Measurements from ENCODE around the gene FAF2. TPM values are rescaled to one million over a fixed set of nuclear protein-coding genes. Genes with fewer than 3 reads are reported as not detected.

The FAF2 gene
- total and polyA plus RNA-seq, 2 donors (not counting 3 experiments of a cell fraction or from before 2014, with no cell fraction given), result 27.9 to 43.5 TPM

DNA sequence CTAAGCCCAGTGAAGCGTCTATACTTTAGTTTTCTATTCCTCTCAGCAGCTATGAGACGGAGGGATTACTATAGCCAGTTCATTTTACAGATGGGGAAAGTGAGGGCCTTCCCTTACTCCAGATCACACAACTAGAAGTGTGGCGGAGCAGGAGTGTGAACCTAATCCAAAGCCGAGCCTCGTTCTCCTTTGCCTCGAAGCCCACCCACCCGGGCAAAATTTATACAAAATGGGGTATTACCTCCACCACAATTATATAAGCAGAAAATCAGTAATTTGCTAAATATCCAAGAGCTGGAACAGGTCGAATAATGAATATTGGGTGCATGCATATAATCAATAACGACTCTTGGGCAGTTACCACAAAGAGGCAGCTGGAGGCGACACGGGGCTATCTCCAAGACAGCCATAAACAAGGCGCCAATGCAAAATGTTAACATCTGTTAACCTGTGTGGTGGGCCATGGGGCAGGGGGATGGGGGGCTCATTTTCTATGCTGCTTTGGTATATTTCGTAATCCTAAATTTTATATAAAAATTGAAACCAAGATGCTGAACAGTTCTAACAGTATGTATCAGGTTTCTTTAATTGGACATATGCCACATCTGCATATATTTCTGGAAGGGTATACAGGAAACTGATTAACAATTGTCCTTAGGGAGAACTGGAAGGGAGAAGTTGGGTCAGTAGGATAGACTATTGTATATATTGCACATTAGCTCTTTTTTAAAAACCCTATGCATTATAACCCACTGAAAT lies 90.2 kb downstream of the FAF2 start:
- dilution Hi-C loops (cut with MboI; ENCODE audit: extremely low pct_ligation_motif_present, low sequenced_read_pairs) (no loop called here), intact Hi-C loops (cut with micrococcal nuclease) (loop anchor here (10.0 kb wide), 2 partner anchors 456 to 956 kb away; partner anchors contain the start of gene PDLIM7)
- Histone ChIP-seq H3K9me3 (replicated peaks; ENCODE audit: control insufficient read depth, insufficient read depth, low read length) (no peaks in the 10 kb centered on the region), H3K4me2 (ENCODE audit: insufficient read depth, low read length) (peak overlapping the region; percentile 76), H3K4me1 (ENCODE audit: control insufficient read depth, extremely low read depth, insufficient read depth, low read length) (peaks cover 55% of the 10 kb centered on the region), H3K27ac (ENCODE audit: insufficient read depth, low read depth, low read length) (peak overlapping the region; percentile 39), H3K79me2 (ENCODE audit: control insufficient read depth, insufficient read depth, low read length) (peaks cover 28% of the 10 kb centered on the region), H4K20me1 (replicated peaks; ENCODE audit: control insufficient read depth, extremely low read depth, insufficient read depth, low read length) (no peaks in the 10 kb centered on the region), H3K27me3 (ENCODE audit: control insufficient read depth in 2 of 2, insufficient read depth in 2 of 2, low read length in 2 of 2) (no peaks in the 10 kb centered on the region), H2AFZ (ENCODE audit: low read depth, low read length) (peak overlapping the region; percentile 88), H3K36me3 (ENCODE audit: control insufficient read depth in 2 of 2, extremely low read depth in 1 of 2, insufficient read depth in 2 of 2, low read length in 2 of 2) (peaks cover 0 to 1% of the 10 kb centered on the region in 2 experiments), H3K9me1 (replicated peaks; ENCODE audit: control insufficient read depth, extremely low read depth, insufficient read depth, low read length) (no peaks in the 10 kb centered on the region), H3K9ac (replicated peaks; ENCODE audit: extremely low read depth, insufficient read depth, low read length) (peak overlapping the region; percentile 21), H3K4me3 (replicated peaks in 1 of 3; ENCODE audit: insufficient read depth in 1 of 3, low read depth in 1 of 3, low read length in 3 of 3) (peak overlapping the region in 2 of 3 experiments; percentile 1 to 42)
- TF ChIP-seq FOS (IDR thresholded peaks at IDR 0.05; ENCODE audit: borderline replicate concordance, insufficient read depth, low read length) (no peak), POLR2A (IDR thresholded peaks at IDR 0.05; ENCODE audit: low read depth, low read length) (no peak), EZH2 (IDR thresholded peaks at IDR 0.05; ENCODE audit: borderline replicate concordance, low read depth, low read length, severe bottlenecking) (no peak), POLR2AphosphoS5 (IDR thresholded peaks at IDR 0.05; ENCODE audit: insufficient read depth, low read depth, low read length) (no peak), MYC (IDR thresholded peaks at IDR 0.05; ENCODE audit: low read depth, low read length) (no peak), GATA2 (IDR thresholded peaks at IDR 0.05; ENCODE audit: insufficient read depth, insufficient read length, low read depth, low read length) (no peak)
- TSS peak; percentile 44 for BruUV-seq (replicated peaks)
- POLR2A ChIA-PET, result interaction anchor here (0.8 to 1.6 kb wide), 4 partner anchors 91 to 176 kb away, joined by 4 read pairs; partner anchors contain the start of genes FAF2 and NOP16
- CTCF ChIA-PET, result interaction anchor here (0.6 to 5.0 kb wide), 12 partner anchors 21 to 133 kb away, joined by 3 to 27 read pairs (median 4); partner anchors contain the start of genes CLTB and FAF2
- peak; percentile 23 for DNase-seq (ENCODE audit: low read depth, low spot score)
- peak; percentile 54 for FAIRE-seq

DNA sequence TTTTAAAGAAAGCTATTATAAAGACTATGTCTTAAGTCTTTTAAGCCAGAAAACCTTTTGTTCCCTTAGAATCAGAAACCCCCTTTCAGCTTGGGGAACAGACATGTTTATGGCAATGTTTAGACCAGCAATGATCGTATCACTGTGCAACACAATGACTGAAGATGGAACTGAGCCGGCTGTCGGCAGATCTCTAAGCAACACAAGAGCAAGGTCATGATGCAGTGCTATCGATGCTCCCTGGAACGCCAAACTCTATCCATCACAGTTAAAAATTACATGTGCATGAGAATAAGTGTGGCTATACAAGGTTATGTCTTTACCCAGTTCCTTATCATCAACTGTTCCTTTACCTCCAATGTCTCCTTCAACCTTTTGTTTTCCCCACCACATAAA lies 90.8 kb downstream of the FAF2 start:
- dilution Hi-C loops (cut with MboI; ENCODE audit: extremely low pct_ligation_motif_present, low sequenced_read_pairs), result no loop called here
- POLR2A ChIA-PET, result no interaction called here

More for the DNA sequence above, 90.8 kb downstream of the FAF2 start:
- Histone ChIP-seq H3K9me1 (replicated peaks; ENCODE audit: control insufficient read depth, extremely low read depth, insufficient read depth, low read length) (no peaks in the 10 kb centered on the region), H3K79me2 (ENCODE audit: control insufficient read depth, insufficient read depth, low read length) (peaks cover 24% of the 10 kb centered on the region), H3K27ac (ENCODE audit: insufficient read depth, low read depth, low read length) (no peak overlapping the region), H3K9ac (replicated peaks; ENCODE audit: extremely low read depth, insufficient read depth, low read length) (no peak overlapping the region), H3K36me3 (ENCODE audit: control insufficient read depth in 2 of 2, extremely low read depth in 1 of 2, insufficient read depth in 2 of 2, low read length in 2 of 2) (peaks cover 0 to 1% of the 10 kb centered on the region in 2 experiments), H3K4me2 (ENCODE audit: insufficient read depth, low read length) (no peak overlapping the region), H3K9me3 (replicated peaks; ENCODE audit: control insufficient read depth, insufficient read depth, low read length) (no peaks in the 10 kb centered on the region), H3K4me1 (ENCODE audit: control insufficient read depth, extremely low read depth, insufficient read depth, low read length) (peaks cover 55% of the 10 kb centered on the region), H2AFZ (ENCODE audit: low read depth, low read length) (no peak overlapping the region), H3K4me3 (replicated peaks in 1 of 3; ENCODE audit: insufficient read depth in 1 of 3, low read depth in 1 of 3, low read length in 3 of 3) (no peak overlapping the region), H3K27me3 (ENCODE audit: control insufficient read depth in 2 of 2, insufficient read depth in 2 of 2, low read length in 2 of 2) (no peaks in the 10 kb centered on the region), H4K20me1 (replicated peaks; ENCODE audit: control insufficient read depth, extremely low read depth, insufficient read depth, low read length) (no peaks in the 10 kb centered on the region)
- CTCF ChIA-PET, result interaction anchor here (0.6 to 5.0 kb wide), 5 partner anchors 35 to 133 kb away, joined by 3 to 27 read pairs (median 6); partner anchors contain the start of genes CLTB and FAF2
- no peak for TF ChIP-seq GATA2 (IDR thresholded peaks at IDR 0.05; ENCODE audit: insufficient read depth, insufficient read length, low read depth, low read length)
- TF ChIP-seq, protein P1, sequence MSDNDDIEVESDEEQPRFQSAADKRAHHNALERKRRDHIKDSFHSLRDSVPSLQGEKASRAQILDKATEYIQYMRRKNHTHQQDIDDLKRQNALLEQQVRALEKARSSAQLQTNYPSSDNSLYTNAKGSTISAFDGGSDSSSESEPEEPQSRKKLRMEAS (IDR thresholded peaks at IDR 0.05; ENCODE audit: insufficient read depth, insufficient read length), result no peak
- no peak for TF ChIP-seq POLR2A (IDR thresholded peaks at IDR 0.05; ENCODE audit: low read depth, low read length)
- no peak for TF ChIP-seq EZH2 (IDR thresholded peaks at IDR 0.05; ENCODE audit: borderline replicate concordance, low read depth, low read length, severe bottlenecking)
- no peak for TF ChIP-seq FOS (IDR thresholded peaks at IDR 0.05; ENCODE audit: borderline replicate concordance, insufficient read depth, low read length)
- TF ChIP-seq, protein P2, sequence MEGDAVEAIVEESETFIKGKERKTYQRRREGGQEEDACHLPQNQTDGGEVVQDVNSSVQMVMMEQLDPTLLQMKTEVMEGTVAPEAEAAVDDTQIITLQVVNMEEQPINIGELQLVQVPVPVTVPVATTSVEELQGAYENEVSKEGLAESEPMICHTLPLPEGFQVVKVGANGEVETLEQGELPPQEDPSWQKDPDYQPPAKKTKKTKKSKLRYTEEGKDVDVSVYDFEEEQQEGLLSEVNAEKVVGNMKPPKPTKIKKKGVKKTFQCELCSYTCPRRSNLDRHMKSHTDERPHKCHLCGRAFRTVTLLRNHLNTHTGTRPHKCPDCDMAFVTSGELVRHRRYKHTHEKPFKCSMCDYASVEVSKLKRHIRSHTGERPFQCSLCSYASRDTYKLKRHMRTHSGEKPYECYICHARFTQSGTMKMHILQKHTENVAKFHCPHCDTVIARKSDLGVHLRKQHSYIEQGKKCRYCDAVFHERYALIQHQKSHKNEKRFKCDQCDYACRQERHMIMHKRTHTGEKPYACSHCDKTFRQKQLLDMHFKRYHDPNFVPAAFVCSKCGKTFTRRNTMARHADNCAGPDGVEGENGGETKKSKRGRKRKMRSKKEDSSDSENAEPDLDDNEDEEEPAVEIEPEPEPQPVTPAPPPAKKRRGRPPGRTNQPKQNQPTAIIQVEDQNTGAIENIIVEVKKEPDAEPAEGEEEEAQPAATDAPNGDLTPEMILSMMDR (IDR thresholded peaks at IDR 0.05; ENCODE audit: extremely low read depth in 1 of 2, insufficient read depth in 1 of 2, low read depth in 1 of 2, low read length in 2 of 2), result no peak
- TF ChIP-seq MYC (IDR thresholded peaks at IDR 0.05; ENCODE audit: low read depth, low read length), result no peak
- FAIRE-seq (no peak), DNase-seq (ENCODE audit: low read depth, low spot score) (peak; percentile 27)
- intact Hi-C loops (cut with micrococcal nuclease), result loop anchor here (10.0 kb wide), 2 partner anchors 456 to 956 kb away; partner anchors contain the start of gene PDLIM7
- no TSS peak for BruUV-seq (replicated peaks)

Data from endothelial cell of umbilical vein (primary cell).